HG02642 (cell line): ENCODE data around the gene HAUS5.
"Not testable (repeated sequence)": the region's sequence is repeated elsewhere in the genome, so short reads cannot be mapped to it uniquely, and the experiment has no call there.

Source experiments
- ATAC-seq: cut with Tn5 transposase; IDR thresholded peaks from one replicate; pipeline ENCODE4 v1.9.1; 2021; ENCODE audit warnings: mild to moderate bottlenecking; ENCODE audit not compliant: unreplicated experiment, poor library complexity

The HAUS5 gene

DNA sequence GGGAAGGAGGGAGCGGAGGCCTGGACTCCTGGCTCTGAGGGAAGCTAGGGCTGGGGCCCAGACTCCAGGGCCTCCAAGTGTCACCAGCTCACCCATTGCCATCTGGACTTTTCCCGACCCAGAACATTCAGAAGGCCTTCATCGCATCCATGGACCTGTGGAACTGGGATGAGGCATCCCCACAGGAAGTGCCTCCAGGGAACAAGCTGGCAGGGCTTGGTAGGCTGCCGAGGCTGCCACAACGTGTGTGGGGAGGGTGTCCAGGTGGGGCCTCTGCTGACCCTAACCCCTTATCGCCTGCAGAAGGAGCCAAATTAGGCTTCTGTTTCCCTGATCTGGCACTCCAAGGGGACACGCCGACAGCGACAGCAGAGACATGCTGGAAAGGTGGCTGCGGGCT, 29.8 kb downstream of the HAUS5 start:
- ATAC-seq: no peak

DNA sequence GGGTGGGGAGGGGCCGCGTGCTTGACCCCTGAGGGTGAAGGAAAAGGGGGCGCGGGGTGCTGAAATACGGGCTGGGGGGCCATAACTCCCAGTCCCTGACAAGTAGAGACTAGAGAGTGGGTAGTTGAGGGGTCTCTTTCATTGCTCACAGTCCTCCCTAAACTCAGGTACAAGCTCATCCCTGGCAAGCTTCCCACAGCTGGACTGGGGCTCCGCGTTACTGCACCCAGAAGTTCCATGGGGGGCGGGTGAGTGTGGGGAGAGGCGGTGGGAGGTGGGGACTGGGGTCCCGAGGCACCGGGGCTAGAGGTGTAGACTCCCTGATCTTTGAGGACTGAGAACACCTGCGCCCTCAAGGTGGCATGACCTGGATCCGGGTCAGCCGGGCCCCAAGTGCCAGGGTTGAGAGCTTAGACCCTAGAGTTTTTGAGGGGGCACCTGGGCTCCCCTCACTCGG, 30.3 kb downstream of the HAUS5 start:
- ATAC-seq: no peak

DNA sequence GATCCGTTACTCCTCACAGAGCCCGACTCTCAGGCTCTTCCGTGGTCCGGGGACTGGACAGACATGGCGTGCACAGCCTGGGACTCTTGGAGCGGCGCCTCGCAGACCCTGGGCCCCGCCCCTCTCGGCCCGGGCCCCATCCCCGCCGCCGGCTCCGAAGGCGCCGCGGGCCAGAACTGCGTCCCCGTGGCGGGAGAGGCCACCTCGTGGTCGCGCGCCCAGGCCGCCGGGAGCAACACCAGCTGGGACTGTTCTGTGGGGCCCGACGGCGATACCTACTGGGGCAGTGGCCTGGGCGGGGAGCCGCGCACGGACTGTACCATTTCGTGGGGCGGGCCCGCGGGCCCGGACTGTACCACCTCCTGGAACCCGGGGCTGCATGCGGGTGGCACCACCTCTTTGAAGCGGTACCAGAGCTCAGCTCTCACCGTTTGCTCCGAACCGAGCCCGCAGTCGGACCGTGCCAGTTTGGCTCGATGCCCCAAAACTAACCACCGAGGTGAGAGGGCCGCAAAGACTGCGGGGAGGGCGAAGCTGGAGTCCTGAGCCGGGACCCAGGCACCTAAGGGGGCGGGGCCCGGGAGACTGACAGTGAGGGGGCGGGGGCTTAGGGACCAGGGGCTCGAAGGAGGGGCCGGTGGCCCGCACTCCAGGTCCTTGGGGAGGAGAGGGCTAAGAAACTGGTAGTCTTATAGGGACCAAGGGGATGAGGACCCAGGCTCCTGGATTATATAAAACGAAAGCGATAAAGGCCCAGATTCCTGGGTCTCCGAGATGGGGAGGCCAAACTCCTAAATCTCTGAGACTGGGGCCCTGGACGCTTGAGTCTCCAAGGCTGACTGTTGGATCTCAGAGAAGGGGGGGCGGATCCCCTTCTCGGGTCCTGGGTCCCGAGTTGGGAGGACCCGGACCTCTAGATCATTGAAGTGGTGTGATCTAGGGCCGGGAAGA, 31.0 kb downstream of the HAUS5 start:
- peak; percentile 45 for ATAC-seq

DNA sequence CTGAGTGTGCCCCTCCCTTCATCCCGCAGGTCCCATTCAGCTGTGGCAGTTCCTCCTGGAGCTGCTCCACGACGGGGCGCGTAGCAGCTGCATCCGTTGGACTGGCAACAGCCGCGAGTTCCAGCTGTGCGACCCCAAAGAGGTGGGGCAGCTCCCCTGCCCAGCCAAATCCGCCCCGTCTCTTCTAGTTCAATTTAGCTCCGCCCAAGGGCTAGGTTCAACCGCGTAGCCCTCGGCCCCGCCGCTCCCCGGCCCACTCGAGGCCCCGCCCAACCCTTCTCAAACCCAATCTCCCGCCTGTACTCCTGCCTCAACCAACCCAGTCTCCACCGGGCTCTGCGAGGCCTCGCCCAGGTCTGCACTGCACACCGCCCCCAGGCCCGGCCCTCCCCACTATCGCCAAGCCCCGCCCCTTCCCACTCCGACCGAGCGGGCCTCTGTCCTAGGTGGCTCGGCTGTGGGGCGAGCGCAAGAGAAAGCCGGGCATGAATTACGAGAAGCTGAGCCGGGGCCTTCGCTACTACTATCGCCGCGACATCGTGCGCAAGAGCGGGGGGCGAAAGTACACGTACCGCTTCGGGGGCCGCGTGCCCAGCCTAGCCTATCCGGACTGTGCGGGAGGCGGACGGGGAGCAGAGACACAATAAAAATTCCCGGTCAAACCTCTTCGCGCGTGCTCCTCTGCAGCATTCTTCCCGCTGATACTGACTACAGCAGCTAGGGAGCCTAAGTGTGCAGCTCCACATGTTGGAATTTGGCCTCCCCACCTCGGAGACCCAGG, 31.9 kb downstream of the HAUS5 start:
- peak; percentile 66 for ATAC-seq

DNA sequence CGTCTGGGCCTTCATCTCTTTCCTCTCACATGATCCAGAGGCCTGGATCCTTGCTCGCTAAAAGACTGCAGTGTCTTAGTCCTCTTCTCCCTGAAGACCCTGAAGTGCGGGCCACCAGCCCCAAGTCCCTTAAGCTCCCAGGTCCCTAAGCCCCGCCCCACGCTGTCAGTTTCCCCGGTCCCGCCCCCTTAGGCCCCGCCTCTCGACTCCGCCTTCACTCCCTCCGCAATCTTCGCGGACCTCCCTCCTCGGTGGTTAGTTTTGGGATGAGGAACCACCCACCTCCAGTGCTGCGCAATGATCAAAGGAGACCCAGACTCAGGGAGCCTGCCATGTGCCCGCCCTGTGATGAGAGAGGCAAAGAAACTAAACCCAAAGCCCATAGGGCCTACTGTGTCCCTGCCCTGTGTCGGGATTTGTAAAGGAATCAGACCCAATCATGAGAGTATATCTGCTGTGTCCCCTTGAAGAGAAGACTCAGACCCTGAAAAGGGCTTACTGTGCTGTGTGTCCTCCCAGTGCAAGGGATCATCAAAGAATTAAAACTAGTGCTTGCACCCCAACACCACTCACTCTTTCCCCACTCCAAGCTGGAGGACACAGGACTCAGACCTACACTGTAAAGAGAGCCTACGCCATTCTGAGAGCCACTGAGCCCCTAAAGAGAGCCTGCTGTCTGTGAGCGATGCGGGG, 32.6 kb downstream of the HAUS5 start:
- ATAC-seq: no peak

DNA sequence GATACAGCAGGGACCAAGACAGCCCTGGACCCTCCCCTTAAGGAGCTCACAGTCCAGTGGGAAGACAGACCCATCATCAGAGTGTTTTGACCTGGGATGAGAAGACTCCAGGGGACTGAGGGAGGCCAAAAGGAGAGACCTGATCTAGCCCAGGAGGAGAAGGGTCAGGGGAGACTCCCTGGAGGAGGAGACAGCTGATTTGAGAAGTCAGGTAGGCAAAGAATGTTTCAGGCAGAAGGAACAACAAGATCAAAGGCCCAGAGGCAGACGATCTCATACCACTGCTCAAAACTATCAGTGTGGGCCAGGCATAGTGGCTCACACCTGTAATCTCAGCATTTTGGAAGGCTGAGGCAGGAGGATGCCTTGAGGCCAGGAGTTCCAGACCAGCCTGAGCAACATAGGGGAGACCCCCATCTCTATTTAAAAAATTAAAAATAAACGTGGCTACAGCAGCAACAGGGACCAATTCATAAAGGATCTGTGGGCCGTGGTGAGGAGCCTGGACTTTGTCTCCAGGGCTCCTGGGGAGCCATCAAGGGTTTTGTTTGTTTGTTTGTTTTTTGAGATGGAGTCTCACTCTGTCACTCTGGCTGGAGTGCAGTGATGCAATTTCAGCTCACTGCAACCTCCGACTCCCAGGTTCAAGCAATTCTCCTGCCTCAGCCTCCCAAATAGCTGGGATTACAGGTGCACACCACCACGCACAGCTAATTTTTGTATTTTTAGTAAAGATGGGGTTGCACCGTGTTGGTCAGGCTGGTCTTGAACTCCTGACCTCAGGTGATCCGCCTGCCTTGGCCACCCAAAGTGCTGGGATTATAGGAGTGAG, 33.4 kb downstream of the HAUS5 start:
- no peak for ATAC-seq

DNA sequence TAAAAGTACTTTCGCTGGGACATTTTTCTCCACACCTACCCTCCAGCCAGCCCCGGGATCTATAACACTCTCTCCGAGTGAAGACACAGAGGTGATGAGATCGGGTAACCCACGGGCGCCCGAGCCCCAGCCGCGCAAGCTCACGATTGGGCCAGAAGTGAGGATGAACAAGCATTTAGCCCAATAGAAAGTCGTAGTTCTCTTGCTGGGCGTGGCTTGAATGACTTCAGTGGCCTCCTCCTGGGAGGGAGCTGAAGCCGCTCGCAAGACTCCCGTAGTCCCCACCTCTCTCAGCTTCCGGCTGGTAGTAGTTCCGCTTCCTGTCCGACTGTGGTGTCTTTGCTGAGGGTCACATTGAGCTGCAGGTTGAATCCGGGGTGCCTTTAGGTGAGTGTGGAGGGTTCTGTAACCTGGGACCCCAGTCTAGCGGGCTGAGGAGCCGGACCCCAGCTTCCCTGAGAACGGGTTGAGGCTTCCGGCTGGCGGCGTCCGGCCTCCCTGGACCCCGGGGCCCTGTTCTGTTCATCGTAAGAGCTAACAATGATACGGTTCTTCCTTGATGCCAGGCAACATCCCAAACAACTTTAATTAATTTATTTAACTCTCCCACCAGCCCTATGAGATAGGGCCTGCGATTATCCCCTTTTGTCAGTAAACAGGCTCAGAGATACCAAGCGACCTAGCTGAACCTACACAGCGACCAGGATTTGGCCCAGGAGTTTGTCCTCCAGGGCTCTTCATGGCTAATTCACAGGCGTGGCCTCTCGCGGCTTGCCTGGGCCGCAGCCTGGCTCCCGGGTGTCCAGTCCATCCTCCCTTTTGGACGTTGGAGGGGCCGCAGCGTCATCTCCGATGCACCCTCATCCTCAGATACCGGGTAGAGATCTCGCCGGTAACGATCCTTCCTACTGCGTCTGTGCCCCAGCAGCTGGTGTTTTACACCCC, 35.8 kb downstream of the HAUS5 start, which contains the start of gene COX6B1:
Gene COX6B1 (plus strand): TSS at position 307 of the 945 bp plus-strand sequence. CDS start 2,921 bp downstream, outside the sequence.
- ATAC-seq: peak; percentile 57

DNA sequence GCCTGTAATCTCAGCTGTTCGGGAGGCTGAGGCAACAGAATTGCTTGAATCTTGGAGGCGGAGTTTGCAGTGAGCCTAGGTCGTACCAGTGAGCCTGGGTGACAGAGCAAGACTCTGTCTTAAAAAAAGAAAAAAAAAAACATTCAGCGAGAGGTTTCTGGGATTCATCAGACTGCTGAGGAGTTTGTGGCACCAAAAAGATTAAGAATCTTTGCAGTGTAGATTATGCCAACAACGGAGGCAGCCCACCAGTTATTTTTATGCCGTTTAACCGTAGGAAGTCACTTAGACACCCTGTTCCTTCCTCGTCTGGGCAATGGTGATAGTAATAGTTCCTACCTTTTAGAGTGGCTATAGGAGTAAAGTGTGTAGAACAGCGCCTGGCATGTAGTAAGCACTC, 38.0 kb downstream of the HAUS5 start:
- no peak for ATAC-seq

DNA sequence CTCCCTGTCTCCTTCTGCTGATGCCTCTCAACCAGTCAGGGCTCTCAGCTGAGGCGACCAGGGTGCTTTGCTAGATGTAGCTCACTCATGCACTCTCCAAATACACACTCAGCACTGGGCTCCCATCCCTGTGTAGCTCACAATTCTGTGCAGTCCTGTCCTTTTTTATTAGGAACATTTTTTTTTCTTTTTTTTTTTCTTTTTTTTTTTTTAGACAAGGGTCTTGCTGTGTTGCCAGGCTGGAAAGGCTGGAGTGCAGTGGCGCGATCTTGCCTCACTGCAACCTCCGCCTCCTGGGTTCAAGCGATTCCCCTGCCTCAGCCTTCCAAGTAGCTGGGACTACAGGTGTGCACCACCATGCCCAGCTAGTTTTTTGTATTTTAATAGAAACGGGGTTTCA, 42.3 kb downstream of the HAUS5 start:
- ATAC-seq: not testable (repeated sequence)

DNA sequence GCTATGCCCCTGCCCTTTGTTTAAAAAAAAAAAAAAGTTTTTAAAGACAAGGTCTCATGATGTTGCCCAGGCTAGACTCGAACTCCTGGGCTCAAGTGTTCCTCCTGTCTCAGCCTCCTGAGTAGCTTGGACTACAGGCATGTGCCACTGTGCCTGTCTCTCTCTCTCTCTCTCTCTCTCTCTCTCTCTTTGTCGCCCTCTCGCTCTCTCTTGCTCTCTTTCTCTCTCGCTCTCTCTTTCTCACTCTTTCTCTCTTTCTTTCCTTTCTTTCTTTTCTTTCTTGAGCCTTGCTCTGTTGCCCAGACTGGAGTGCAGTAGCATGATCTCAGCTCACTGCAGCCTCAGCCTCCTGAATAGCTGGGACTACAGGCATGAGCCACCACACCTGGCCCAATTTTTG, 43.1 kb downstream of the HAUS5 start:
- no peak for ATAC-seq

DNA sequence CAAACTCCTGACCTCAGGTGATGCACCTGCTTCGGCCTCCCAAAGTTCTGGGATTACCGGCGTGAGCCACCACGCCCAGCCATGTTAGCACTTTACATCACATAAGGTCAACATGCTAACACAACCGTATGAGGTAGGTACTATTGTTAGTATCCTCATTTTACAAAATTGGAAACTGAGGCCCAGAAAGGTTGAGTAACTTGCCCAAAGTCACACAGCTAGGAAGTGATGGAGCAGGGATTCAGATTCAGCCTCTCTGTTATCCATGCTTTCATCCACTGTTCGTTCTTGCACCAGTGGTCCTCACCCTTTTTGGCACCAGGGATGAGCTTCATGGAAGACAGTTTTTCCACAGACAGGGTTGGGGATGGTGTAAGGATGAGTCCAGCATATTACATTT, 44.2 kb downstream of the HAUS5 start:
- no peak for ATAC-seq

DNA sequence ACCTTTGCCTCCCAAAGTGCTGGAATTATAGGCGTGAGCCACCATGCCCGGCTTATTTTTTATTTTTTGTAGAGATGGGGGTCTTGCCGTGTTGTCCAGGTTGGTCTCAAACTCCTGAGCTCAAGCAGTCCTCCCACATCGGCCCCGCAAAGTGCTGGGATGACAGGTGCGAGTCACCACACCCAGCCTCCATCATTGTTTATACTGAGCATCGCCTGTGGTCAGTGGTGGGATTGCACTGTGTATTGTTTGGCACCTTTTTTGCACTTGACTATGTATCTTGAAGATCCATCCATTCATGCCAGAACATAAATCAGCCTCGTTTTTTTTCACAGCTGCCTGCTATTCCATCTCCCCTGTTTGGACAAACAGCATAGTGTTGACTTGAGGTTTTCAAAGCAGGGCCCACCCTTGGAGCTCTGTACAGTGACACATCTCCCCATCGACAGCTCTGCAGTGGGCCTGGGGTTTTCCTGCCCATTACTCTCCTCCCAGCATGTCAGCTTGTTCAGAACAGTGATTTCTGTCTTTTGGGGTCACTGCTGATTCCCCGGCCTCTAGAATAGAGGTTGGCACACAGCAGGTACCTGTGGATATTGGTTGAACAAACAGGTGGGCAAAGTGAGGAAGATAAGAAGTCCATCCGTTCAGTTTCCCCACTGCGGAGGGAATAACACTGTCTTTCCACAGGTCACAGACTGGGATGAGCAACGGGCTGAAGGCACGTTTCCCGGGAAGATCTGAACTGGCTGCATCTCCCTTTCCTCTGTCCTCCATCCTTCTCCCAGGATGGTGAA, 45.6 kb downstream of the HAUS5 start:
- ATAC-seq: no peak

DNA sequence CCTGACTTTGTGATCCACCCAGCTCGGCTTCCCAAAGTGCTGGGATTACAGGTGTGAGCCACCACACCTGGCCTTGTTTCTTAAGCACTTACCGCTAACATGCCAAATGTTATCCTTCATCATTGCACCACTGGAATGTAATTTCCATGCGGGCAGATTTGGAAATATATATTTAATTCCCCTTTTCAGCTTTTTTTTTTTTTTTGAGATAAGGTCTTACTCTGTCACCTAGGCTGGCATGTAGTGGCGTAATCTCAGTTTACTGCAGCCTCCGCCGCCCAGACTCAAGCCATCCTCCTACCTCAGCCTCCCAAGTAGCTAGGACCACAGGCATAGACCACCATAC, 49.4 kb downstream of the HAUS5 start:
- ATAC-seq: no peak

DNA sequence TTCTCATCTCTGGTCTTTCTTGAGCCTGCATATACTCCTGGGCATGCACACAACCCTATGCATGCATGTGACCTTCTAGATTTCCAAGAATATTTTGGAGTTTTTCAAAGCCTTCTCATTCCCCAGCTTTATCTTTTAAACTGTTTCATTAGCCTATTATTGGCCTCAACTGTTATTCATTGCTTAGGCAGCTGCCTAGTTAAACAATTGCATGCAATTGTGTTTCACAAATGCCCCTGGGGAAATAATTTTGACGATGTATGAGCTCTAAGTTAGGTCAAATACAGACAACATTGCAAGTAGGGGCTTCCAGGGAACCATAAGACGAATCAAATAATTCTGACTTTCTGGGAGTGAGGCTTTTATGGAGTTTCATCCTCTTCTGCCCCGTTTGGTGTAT, 51.4 kb downstream of the HAUS5 start:
- ATAC-seq: no peak

DNA sequence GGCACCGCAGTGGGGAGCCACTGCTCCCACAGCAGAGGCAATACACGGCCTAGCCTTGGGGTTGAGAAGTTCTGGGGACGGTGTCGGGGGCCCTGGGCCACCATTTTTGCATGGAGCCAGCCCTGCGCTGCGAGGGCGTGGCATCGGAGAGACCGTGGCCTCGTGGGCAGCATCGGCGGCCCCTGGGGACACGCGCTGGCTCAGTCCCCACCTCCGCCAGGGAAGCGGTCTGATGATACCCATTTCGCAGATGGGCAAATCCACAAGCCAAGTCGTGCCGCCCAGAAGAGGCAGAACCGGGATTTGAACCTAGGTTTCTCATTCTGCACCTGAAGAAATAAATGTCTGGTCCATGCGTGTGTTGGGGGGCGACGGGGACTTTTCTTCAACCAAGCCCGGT, 52.6 kb downstream of the HAUS5 start:
- ATAC-seq: no peak

DNA sequence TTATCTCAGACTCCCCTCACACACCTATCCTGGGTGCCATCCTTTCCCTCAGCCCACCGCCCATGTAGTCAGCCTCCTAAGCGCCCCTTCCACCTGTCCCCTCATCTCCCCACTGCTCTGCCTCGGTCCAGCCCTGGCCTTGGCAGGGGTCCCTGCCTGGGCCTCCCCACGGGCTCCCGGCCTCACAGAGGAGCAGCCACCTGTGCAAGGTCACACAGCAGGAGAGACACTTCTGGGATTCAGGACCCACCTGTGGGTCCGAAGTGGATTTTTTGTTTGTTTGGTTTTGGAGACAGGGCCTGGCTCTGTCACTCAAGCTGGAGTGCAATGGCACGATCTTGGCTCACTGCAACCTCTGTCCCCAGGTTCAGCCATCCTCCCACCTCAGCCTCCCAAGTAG, 53.1 kb downstream of the HAUS5 start:
- ATAC-seq: no peak

DNA sequence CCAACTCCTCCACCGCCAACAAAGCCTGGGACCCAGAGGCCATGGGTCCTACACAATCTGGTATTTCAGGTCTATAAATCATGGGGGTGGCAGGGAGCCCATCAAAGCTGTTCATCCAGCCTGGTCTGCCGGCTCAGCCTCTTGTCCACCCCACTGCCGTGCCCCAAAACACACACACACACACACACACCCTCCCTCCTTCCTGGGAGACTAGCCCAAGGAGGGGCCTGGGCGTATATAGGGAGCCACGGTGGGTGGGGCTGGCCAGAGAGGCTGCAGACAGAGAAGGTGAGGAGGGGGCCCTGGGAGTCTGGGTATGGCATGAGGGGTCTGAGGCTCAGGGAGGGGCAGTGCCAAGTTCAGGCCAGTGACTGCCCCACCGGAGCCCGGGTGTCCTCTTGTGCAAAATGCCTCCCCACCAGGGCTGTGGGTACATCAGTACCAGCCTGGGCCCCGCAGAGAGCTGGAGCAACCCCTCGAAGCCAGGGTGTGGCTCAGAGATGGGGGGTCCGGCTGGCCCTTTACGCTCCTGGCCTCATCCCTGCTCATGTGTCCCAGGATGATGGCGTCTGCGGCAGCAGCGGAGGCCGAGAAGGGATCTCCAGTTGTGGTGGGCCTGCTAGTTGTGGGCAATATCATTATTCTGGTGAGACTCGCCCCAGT, 53.8 kb downstream of the HAUS5 start, which contains the start of gene UPK1A:
Gene UPK1A (plus strand): TSS at position 267 of the 663 bp plus-strand sequence. CDS start 296 bp downstream, at position 563.
- ATAC-seq: no peak
